ENCODE data around the gene CYP46A1.

Gene CYP46A1

GRCh38 chr14:99686557-99687283 is 2.6 kb downstream of the CYP46A1 start:
- DNase-seq (ENCODE audit: low read depth in 4 of 4, low spot score in 1 of 4): no peak

GRCh38 chr14:99687284-99688209 is 3.4 kb downstream of the CYP46A1 start:
- DNase-seq (ENCODE audit: low read depth in 4 of 4, low spot score in 1 of 4): no peak

- DNase-seq (ENCODE audit: low read depth in 4 of 4, low spot score in 1 of 4): no peak
Measured at GRCh38 chr14:99688210-99688581, 4.1 kb downstream of the CYP46A1 start.

- DNase-seq (ENCODE audit: low read depth in 4 of 4, low spot score in 1 of 4): no peak
Measured at GRCh38 chr14:99688629-99689028, 4.5 kb downstream of the CYP46A1 start.

- DNase-seq (ENCODE audit: low read depth in 4 of 4, low spot score in 1 of 4): no peak
Measured at GRCh38 chr14:99689266-99690236, 5.5 kb downstream of the CYP46A1 start.

- no peak for DNase-seq (ENCODE audit: low read depth in 4 of 4, low spot score in 1 of 4)
Measured at GRCh38 chr14:99690636-99691035, 6.5 kb downstream of the CYP46A1 start.

- DNase-seq (ENCODE audit: low read depth in 4 of 4, low spot score in 1 of 4): no peak
Measured at GRCh38 chr14:99691111-99691885, 7.2 kb downstream of the CYP46A1 start.

- no peak for DNase-seq (ENCODE audit: low read depth in 4 of 4, low spot score in 1 of 4)
Measured at GRCh38 chr14:99693918-99694317, 9.8 kb downstream of the CYP46A1 start.

- no peak for DNase-seq (ENCODE audit: low read depth in 4 of 4, low spot score in 1 of 4)
Measured at GRCh38 chr14:99696929-99697328, 12.8 kb downstream of the CYP46A1 start.

- no peak for DNase-seq (ENCODE audit: low read depth in 4 of 4, low spot score in 1 of 4)
Measured at GRCh38 chr14:99698236-99698635, 14.1 kb downstream of the CYP46A1 start.

- no peak for DNase-seq (ENCODE audit: low read depth in 4 of 4, low spot score in 1 of 4)
Measured at GRCh38 chr14:99698642-99699041, 14.5 kb downstream of the CYP46A1 start.

- DNase-seq (ENCODE audit: low read depth in 4 of 4, low spot score in 1 of 4): no peak
Measured at GRCh38 chr14:99699085-99699760, 15.1 kb downstream of the CYP46A1 start.

- DNase-seq (ENCODE audit: low read depth in 4 of 4, low spot score in 1 of 4): no peak
Measured at GRCh38 chr14:99699861-99700260, 15.8 kb downstream of the CYP46A1 start.

GRCh38 chr14:99700379-99700778 is 16.3 kb downstream of the CYP46A1 start:
- DNase-seq (ENCODE audit: low read depth in 4 of 4, low spot score in 1 of 4): no peak

GRCh38 chr14:99701260-99701659 is 17.2 kb downstream of the CYP46A1 start:
- no peak for DNase-seq (ENCODE audit: low read depth in 4 of 4, low spot score in 1 of 4)

GRCh38 chr14:99702115-99702514 is 18.0 kb downstream of the CYP46A1 start:
- no peak for DNase-seq (ENCODE audit: low read depth in 4 of 4, low spot score in 1 of 4)

- DNase-seq (ENCODE audit: low read depth in 4 of 4, low spot score in 1 of 4): no peak
Measured at GRCh38 chr14:99703381-99703780, 19.3 kb downstream of the CYP46A1 start.

- DNase-seq (ENCODE audit: low read depth in 4 of 4, low spot score in 1 of 4): no peak
Measured at GRCh38 chr14:99704037-99704436, 19.9 kb downstream of the CYP46A1 start.

- no peak for DNase-seq (ENCODE audit: low read depth in 4 of 4, low spot score in 1 of 4)
Measured at GRCh38 chr14:99706107-99706900, 22.2 kb downstream of the CYP46A1 start.
